ENCODE results near the gene HIVEP3. TPM values are rescaled to one million over a fixed set of nuclear protein-coding genes. Genes with fewer than 3 reads are reported as not detected.
A peak's percentile ranks its signal among the peaks of the same experiment; 100 is the strongest.

HIVEP3 gene
- total RNA-seq, 3 donors from 2014 or later = 107 to 117 (median 114) TPM

- H3K36me3 Mint-ChIP-seq (ENCODE audit: insufficient read depth) = no peaks in the 10 kb centered on the region
- peak overlapping the region; percentile 56 for H3K4me3 Mint-ChIP-seq
- H3K9me3 Mint-ChIP-seq = no peaks in the 10 kb centered on the region
- no peak for DNase-seq
- peaks cover 77% of the 10 kb centered on the region for H3K4me1 Mint-ChIP-seq (ENCODE audit: low read depth)
- ATAC-seq = no peak
- H3K27me3 Mint-ChIP-seq (ENCODE audit: low read depth) = no peaks in the 10 kb centered on the region
Measured at GRCh38 chr1:41672641-41673361, 245.9 kb downstream of the HIVEP3 start.

- peaks cover 83% of the 10 kb centered on the region for H3K4me1 Mint-ChIP-seq (ENCODE audit: low read depth)
- ATAC-seq (no peak), DNase-seq (no peak)
- peak overlapping the region; percentile 56 for H3K4me3 Mint-ChIP-seq
- no peaks in the 10 kb centered on the region for H3K27me3 Mint-ChIP-seq (ENCODE audit: low read depth)
- no peaks in the 10 kb centered on the region for H3K36me3 Mint-ChIP-seq (ENCODE audit: insufficient read depth)
- no peaks in the 10 kb centered on the region for H3K9me3 Mint-ChIP-seq
Measured at GRCh38 chr1:41672173-41672572, 246.5 kb downstream of the HIVEP3 start.

- peaks cover 91% of the 10 kb centered on the region for H3K4me1 Mint-ChIP-seq (ENCODE audit: low read depth)
- ATAC-seq = no peak
- no peak for DNase-seq
- H3K36me3 Mint-ChIP-seq (ENCODE audit: insufficient read depth) = no peaks in the 10 kb centered on the region
- no peak overlapping the region for H3K4me3 Mint-ChIP-seq
- H3K9me3 Mint-ChIP-seq = no peaks in the 10 kb centered on the region
- H3K27me3 Mint-ChIP-seq (ENCODE audit: low read depth) = no peaks in the 10 kb centered on the region
Measured at GRCh38 chr1:41671116-41671755, 247.5 kb downstream of the HIVEP3 start.

- DNase-seq (no peak), ATAC-seq (peak; percentile 70 to 73)
- no peak overlapping the region for H3K4me3 Mint-ChIP-seq
- H3K27me3 Mint-ChIP-seq (ENCODE audit: low read depth) = no peaks in the 10 kb centered on the region
- no peaks in the 10 kb centered on the region for H3K36me3 Mint-ChIP-seq (ENCODE audit: insufficient read depth)
- H3K4me1 Mint-ChIP-seq (ENCODE audit: low read depth) = peaks cover 97% of the 10 kb centered on the region
- H3K9me3 Mint-ChIP-seq = no peaks in the 10 kb centered on the region
Measured at GRCh38 chr1:41670217-41670957, 248.3 kb downstream of the HIVEP3 start.

GRCh38 chr1:41668967-41669366 lies 249.8 kb downstream of the HIVEP3 start:
- H3K27me3 Mint-ChIP-seq (ENCODE audit: low read depth) = no peaks in the 10 kb centered on the region
- no peak overlapping the region for H3K4me3 Mint-ChIP-seq
- H3K4me1 Mint-ChIP-seq (ENCODE audit: low read depth) = peaks cover 96% of the 10 kb centered on the region
- ATAC-seq (no peak), DNase-seq (no peak)
- H3K9me3 Mint-ChIP-seq = no peaks in the 10 kb centered on the region
- H3K36me3 Mint-ChIP-seq (ENCODE audit: insufficient read depth) = no peaks in the 10 kb centered on the region

GRCh38 chr1:41668054-41668660 lies 250.6 kb downstream of the HIVEP3 start:
- no peaks in the 10 kb centered on the region for H3K9me3 Mint-ChIP-seq
- ATAC-seq (no peak), DNase-seq (no peak)
- no peaks in the 10 kb centered on the region for H3K27me3 Mint-ChIP-seq (ENCODE audit: low read depth)
- H3K36me3 Mint-ChIP-seq (ENCODE audit: insufficient read depth) = no peaks in the 10 kb centered on the region
- H3K4me1 Mint-ChIP-seq (ENCODE audit: low read depth) = peaks cover 95% of the 10 kb centered on the region
- no peak overlapping the region for H3K4me3 Mint-ChIP-seq

GRCh38 chr1:41666981-41667631 lies 251.6 kb downstream of the HIVEP3 start:
- no peak overlapping the region for H3K4me3 Mint-ChIP-seq
- no peaks in the 10 kb centered on the region for H3K36me3 Mint-ChIP-seq (ENCODE audit: insufficient read depth)
- H3K9me3 Mint-ChIP-seq = no peaks in the 10 kb centered on the region
- peak; percentile 49 to 64 for ATAC-seq
- peak; percentile 67 for DNase-seq
- peaks cover 86% of the 10 kb centered on the region for H3K4me1 Mint-ChIP-seq (ENCODE audit: low read depth)
- H3K27me3 Mint-ChIP-seq (ENCODE audit: low read depth) = no peaks in the 10 kb centered on the region

GRCh38 chr1:41665962-41666917 lies 252.5 kb downstream of the HIVEP3 start:
- DNase-seq (no peak), ATAC-seq (no peak)
- no peaks in the 10 kb centered on the region for H3K27me3 Mint-ChIP-seq (ENCODE audit: low read depth)
- no peaks in the 10 kb centered on the region for H3K36me3 Mint-ChIP-seq (ENCODE audit: insufficient read depth)
- H3K4me1 Mint-ChIP-seq (ENCODE audit: low read depth) = peaks cover 78% of the 10 kb centered on the region
- H3K4me3 Mint-ChIP-seq = no peak overlapping the region
- H3K9me3 Mint-ChIP-seq = no peaks in the 10 kb centered on the region

- no peak for ATAC-seq
- DNase-seq = no peak
- no peak overlapping the region for H3K4me3 Mint-ChIP-seq
- H3K4me1 Mint-ChIP-seq (ENCODE audit: low read depth) = peaks cover 74% of the 10 kb centered on the region
- no peaks in the 10 kb centered on the region for H3K9me3 Mint-ChIP-seq
- peaks cover 8% of the 10 kb centered on the region for H3K36me3 Mint-ChIP-seq (ENCODE audit: insufficient read depth)
- H3K27me3 Mint-ChIP-seq (ENCODE audit: low read depth) = no peaks in the 10 kb centered on the region
Measured at GRCh38 chr1:41664861-41665640, 253.7 kb downstream of the HIVEP3 start.

- Mint-ChIP-seq H3K4me1 (ENCODE audit: low read depth) (peaks cover 75% of the 10 kb centered on the region), H3K4me3 (peak overlapping the region; percentile 68), H3K27me3 (ENCODE audit: low read depth) (no peaks in the 10 kb centered on the region), H3K9me3 (no peaks in the 10 kb centered on the region), H3K36me3 (ENCODE audit: insufficient read depth) (peaks cover 19% of the 10 kb centered on the region)
- ATAC-seq (no peak), DNase-seq (no peak)
Measured at GRCh38 chr1:41663671-41664400, 254.9 kb downstream of the HIVEP3 start.

- Mint-ChIP-seq H3K9me3 (no peaks in the 10 kb centered on the region), H3K4me1 (ENCODE audit: low read depth) (peaks cover 77% of the 10 kb centered on the region), H3K4me3 (peak overlapping the region; percentile 68), H3K27me3 (ENCODE audit: low read depth) (no peaks in the 10 kb centered on the region), H3K36me3 (ENCODE audit: insufficient read depth) (peaks cover 28% of the 10 kb centered on the region)
- ATAC-seq (no peak), DNase-seq (no peak)
Measured at GRCh38 chr1:41662765-41663437, 255.8 kb downstream of the HIVEP3 start.

Measured in activated T-cell treated with anti-CD3 and anti-CD28 coated beads, Interleukin-2, amount 50 U/mL, for 4 hours (primary cell).